Panc1 (cell line): ENCODE measurements around the gene TNFSF13.

ENCODE experiments used
- CTCF ChIP-seq: fragments of 450-650 bp; IDR thresholded peaks from 2 replicates; pipeline ENCODE4 v1.5.1; 2017; ENCODE audit warnings: mild to moderate bottlenecking
- REST ChIP-seq, 2 experiments: IDR thresholded peaks; 2 replicates each; pipeline ENCODE4 v1.6.1; 2011 to 2012; ENCODE audit warnings: low read depth in 2 of 2, control low read depth in 1 of 2, low read length in 1 of 2, mild to moderate bottlenecking in 1 of 2, moderate library complexity in 1 of 2; ENCODE audit not compliant: insufficient read depth in 1 of 2
- TCF7L2 ChIP-seq: IDR thresholded peaks from 2 replicates; pipeline ENCODE4 v1.6.1; 2011; ENCODE audit warnings: mild to moderate bottlenecking, low read depth, low read length, inconsistent platforms

GRCh38 chr17:7575481-7575883 lies 16.9 kb downstream of the TNFSF13 start:
- no peak for TF ChIP-seq CTCF
- no peak for TF ChIP-seq REST (IDR thresholded peaks at IDR 0.05; ENCODE audit: insufficient read depth in 1 of 2, low read depth in 2 of 2, low read length in 1 of 2)
- TF ChIP-seq TCF7L2, result no peak
